NOMO-1 treated with dmso at 0.1 percent for 144 hours (cell line): Measurements from ENCODE around the gene CNPPD1.

Experiments
- DNase-seq: peaks from one replicate; lab custom pipeline; 2025; ENCODE audit not compliant: unreplicated experiment; lab: John Stamatoyannopoulos, UW

CNPPD1 gene

GRCh38 chr2:219176818-219177551 lies at the start of gene CNPPD1:
Gene CNPPD1, minus strand, starts transcription at chr2:219176925. Its CDS starts 97 bp downstream, at chr2:219176828.
- peak; percentile 80 for DNase-seq

GRCh38 chr2:219225350-219225749 lies 48.6 kb upstream of the CNPPD1 start:
- DNase-seq = peak; percentile 70

- DNase-seq = no peak
These were observed 47.3 kb upstream of the CNPPD1 start for GRCh38 chr2:219223831-219224610.

- no peak for DNase-seq
These were observed 45.3 kb upstream of the CNPPD1 start for GRCh38 chr2:219221957-219222518.

- DNase-seq = no peak
These were observed 44.1 kb upstream of the CNPPD1 start for GRCh38 chr2:219220652-219221402.

- DNase-seq = no peak
These were observed 43.2 kb upstream of the CNPPD1 start for GRCh38 chr2:219219784-219220532.

GRCh38 chr2:219218732-219219701 lies 42.3 kb upstream of the CNPPD1 start, which contains the start of gene ABCB6:
Gene ABCB6, minus strand, starts transcription at chr2:219218958. Its CDS starts 285 bp downstream, at chr2:219218673.
- DNase-seq = no peak

GRCh38 chr2:219218217-219218731 lies 41.5 kb upstream of the CNPPD1 start:
- no peak for DNase-seq

GRCh38 chr2:219216535-219216915 lies 39.8 kb upstream of the CNPPD1 start:
- no peak for DNase-seq

- no peak for DNase-seq
These were observed 39.3 kb upstream of the CNPPD1 start for GRCh38 chr2:219215871-219216534.

GRCh38 chr2:219214786-219215185 lies 38.1 kb upstream of the CNPPD1 start:
- DNase-seq = no peak

GRCh38 chr2:219214141-219214540 lies 37.4 kb upstream of the CNPPD1 start:
- DNase-seq = no peak

GRCh38 chr2:219213486-219214071 lies 36.9 kb upstream of the CNPPD1 start:
- no peak for DNase-seq

- DNase-seq = no peak
These were observed 36.3 kb upstream of the CNPPD1 start for GRCh38 chr2:219213026-219213415.

GRCh38 chr2:219210886-219211362 lies 34.2 kb upstream of the CNPPD1 start:
- DNase-seq = no peak

GRCh38 chr2:219210196-219210885 lies 33.6 kb upstream of the CNPPD1 start:
- DNase-seq = no peak
